ENCODE data around the gene PBX4.

The PBX4 gene

DNA sequence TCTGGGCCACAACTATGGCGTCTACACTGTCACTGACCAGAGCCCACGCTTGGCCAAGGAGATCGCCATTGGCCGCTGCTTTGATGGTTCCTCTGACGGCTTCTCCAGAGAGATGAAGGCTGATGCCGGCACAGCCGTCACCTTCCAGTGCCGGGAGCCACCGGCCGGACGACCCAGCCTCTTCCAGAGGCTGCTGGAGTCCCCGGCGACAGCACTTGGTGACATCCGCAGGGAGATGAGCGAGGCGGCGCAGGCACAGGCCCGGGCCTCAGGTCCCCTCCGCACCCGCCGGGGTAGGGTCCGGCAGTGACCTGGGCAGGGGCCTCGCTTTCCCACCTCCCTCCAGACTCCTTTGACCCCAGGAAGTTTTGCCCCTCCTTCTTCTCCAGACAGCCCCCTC is 72.8 kb downstream of the PBX4 start:
- no peak overlapping the region for H3K4me3 ChIP-seq (ENCODE audit: low read depth, low read length)
- no peak for TF ChIP-seq CTCF (IDR thresholded peaks at IDR 0.05; ENCODE audit: low read depth, low read length)

- no peak for TF ChIP-seq CTCF (IDR thresholded peaks at IDR 0.05; ENCODE audit: low read depth, low read length)
- H3K4me3 ChIP-seq (ENCODE audit: low read depth, low read length) = no peak overlapping the region
Measured at GRCh38 chr19:19544954-19545591, 73.4 kb downstream of the PBX4 start.

DNA sequence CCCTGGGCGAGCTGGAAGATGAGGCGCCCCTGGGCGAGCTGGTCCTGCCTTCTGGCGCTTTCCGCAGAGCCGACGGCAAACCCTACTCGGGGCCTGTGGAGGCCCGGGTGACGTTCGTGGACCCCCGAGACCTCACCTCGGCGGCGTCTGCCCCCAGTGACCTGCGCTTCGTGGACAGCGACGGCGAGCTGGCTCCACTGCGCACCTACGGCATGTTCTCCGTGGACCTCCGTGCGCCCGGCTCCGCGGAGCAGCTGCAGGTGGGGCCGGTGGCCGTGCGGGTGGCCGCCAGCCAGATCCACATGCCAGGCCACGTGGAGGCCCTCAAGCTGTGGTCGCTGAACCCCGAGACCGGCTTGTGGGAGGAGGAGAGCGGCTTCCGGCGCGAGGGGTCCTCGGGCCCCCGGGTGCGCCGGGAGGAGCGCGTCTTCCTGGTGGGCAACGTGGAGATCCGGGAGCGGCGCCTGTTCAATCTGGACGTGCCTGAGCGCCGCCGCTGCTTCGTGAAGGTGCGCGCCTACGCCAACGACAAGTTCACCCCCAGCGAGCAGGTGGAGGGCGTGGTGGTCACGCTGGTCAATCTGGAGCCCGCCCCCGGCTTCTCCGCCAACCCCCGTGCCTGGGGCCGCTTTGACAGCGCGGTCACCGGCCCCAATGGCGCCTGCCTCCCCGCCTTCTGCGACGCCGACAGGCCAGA is 74.1 kb downstream of the PBX4 start:
- no peak for TF ChIP-seq CTCF (IDR thresholded peaks at IDR 0.05; ENCODE audit: low read depth, low read length)
- no peak overlapping the region for H3K4me3 ChIP-seq (ENCODE audit: low read depth, low read length)

DNA sequence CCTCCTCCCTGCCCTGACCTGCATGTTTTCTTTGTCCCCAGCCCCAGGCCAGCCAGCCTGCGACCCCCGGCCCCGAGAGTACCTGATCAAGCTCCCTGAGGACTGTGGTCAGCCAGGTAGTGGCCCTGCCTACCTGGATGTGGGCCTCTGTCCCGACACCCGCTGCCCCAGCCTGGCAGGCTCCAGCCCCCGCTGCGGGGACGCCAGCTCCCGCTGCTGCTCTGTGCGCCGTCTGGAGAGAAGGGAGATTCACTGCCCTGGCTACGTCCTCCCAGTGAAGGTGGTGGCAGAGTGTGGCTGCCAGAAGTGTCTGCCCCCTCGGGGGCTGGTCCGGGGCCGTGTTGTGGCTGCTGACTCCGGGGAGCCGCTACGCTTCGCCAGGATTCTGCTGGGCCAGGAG is 74.8 kb downstream of the PBX4 start:
- no peak overlapping the region for H3K4me3 ChIP-seq (ENCODE audit: low read depth, low read length)
- TF ChIP-seq CTCF (IDR thresholded peaks at IDR 0.05; ENCODE audit: low read depth, low read length) = no peak

GRCh38 chr19:19543101-19543500 is 75.4 kb downstream of the PBX4 start:
- no peak for TF ChIP-seq CTCF (IDR thresholded peaks at IDR 0.05; ENCODE audit: low read depth, low read length)
- no peak overlapping the region for H3K4me3 ChIP-seq (ENCODE audit: low read depth, low read length)

DNA sequence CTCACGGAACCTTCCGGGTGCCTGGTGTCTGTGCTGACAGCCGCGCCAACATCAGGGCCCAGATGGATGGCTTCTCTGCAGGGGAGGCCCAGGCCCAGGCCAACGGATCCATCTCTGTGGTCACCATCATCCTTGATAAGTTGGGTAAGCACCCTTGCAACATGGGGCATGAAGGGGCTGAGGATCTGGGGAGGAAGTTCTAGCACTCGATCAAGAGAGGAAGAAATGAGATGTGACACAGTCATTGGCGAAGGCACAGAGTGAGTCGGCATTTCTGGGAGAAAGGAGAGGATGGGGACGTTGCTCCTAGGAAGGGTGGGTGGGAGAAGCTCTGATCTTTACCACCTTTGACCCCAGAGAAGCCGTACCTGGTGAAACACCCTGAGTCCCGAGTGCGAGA is 76.0 kb downstream of the PBX4 start:
- no peak for TF ChIP-seq CTCF (IDR thresholded peaks at IDR 0.05; ENCODE audit: low read depth, low read length)
- H3K4me3 ChIP-seq (ENCODE audit: low read depth, low read length) = no peak overlapping the region

GRCh38 chr19:19541616-19542015 is 76.9 kb downstream of the PBX4 start:
- no peak for TF ChIP-seq CTCF (IDR thresholded peaks at IDR 0.05; ENCODE audit: low read depth, low read length)
- H3K4me3 ChIP-seq (ENCODE audit: low read depth, low read length) = no peak overlapping the region

Measured in WI38 (cell line).